ENCODE data around the gene SLAMF7.

Gene SLAMF7

GRCh38 chr1:160759740-160760139, 20.7 kb downstream of the SLAMF7 start:
- no peak for TF ChIP-seq ZNF274 (IDR thresholded peaks at IDR 0.05; ENCODE audit: low read depth, low read length)
- no peak overlapping the region for H3K4me3 ChIP-seq (ENCODE audit: low read length)

- TF ChIP-seq ZNF274 (IDR thresholded peaks at IDR 0.05; ENCODE audit: low read depth, low read length) = no peak
- no peak overlapping the region for H3K4me3 ChIP-seq (ENCODE audit: low read length)
These were observed 22.0 kb downstream of the SLAMF7 start for GRCh38 chr1:160761046-160761445.

GRCh38 chr1:160761886-160762285, 22.8 kb downstream of the SLAMF7 start:
- TF ChIP-seq ZNF274 (IDR thresholded peaks at IDR 0.05; ENCODE audit: low read depth, low read length) = no peak
- no peak overlapping the region for H3K4me3 ChIP-seq (ENCODE audit: low read length)

GRCh38 chr1:160763993-160764392, 24.9 kb downstream of the SLAMF7 start:
- no peak for TF ChIP-seq ZNF274 (IDR thresholded peaks at IDR 0.05; ENCODE audit: low read depth, low read length)
- no peak overlapping the region for H3K4me3 ChIP-seq (ENCODE audit: low read length)

GRCh38 chr1:160767395-160768294, 28.6 kb downstream of the SLAMF7 start:
- peak overlapping the region; percentile 52; the same call in 1 of the 2 replicates for H3K4me3 ChIP-seq (ENCODE audit: low read length)
- no peak for TF ChIP-seq ZNF274 (IDR thresholded peaks at IDR 0.05; ENCODE audit: low read depth, low read length)

DNA sequence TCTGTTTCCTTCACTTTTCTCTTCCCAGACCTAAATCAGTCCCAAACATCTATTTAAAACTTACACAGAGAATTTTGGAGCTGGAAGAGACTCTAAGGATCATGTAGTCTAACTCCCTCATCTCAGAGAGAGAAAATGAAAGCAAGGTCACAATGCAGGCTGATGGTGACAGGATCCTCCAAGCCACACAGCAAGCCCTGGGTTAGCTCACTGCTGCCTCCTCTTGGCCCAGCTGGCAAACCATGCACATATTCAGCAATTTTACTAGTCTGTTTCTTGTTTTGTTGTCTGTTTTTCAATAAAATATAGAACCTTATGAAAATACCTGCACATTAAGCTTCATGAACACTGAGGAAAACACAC, 29.2 kb downstream of the SLAMF7 start:
- peak overlapping the region; percentile 52; the same call in 1 of the 2 replicates for H3K4me3 ChIP-seq (ENCODE audit: low read length)
- TF ChIP-seq ZNF274 (IDR thresholded peaks at IDR 0.05; ENCODE audit: low read depth, low read length) = no peak

- TF ChIP-seq ZNF274 (IDR thresholded peaks at IDR 0.05; ENCODE audit: low read depth, low read length) = no peak
- H3K4me3 ChIP-seq (ENCODE audit: low read length) = no peak overlapping the region
These were observed 33.3 kb downstream of the SLAMF7 start for GRCh38 chr1:160772331-160772730.

DNA sequence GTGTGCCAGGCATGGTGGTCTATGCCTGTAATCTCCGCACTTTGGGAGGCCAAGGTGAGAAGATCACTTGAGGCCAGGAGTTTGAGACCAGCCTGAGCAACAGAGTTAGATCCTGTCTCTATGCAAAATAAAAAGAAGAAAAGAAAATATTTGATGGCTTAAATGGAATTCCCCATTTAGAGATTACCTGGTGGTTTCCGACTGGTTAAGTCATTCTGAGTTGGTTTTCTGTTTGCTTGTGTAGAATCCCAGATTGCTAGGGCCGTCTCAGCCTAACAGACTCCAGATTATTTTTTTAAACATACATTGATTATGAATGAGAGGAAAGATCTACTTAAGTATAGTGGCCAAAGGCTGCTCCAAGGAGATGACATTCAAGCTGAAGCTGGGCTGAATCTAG, 34.0 kb downstream of the SLAMF7 start:
- H3K4me3 ChIP-seq (ENCODE audit: low read length) = no peak overlapping the region
- TF ChIP-seq ZNF274 (IDR thresholded peaks at IDR 0.05; ENCODE audit: low read depth, low read length) = no peak

GRCh38 chr1:160774886-160775719, 36.1 kb downstream of the SLAMF7 start:
- H3K4me3 ChIP-seq (ENCODE audit: low read length) = no peak overlapping the region
- TF ChIP-seq ZNF274 (IDR thresholded peaks at IDR 0.05; ENCODE audit: low read depth, low read length) = no peak

- no peak for TF ChIP-seq ZNF274 (IDR thresholded peaks at IDR 0.05; ENCODE audit: low read depth, low read length)
- H3K4me3 ChIP-seq (ENCODE audit: low read length) = no peak overlapping the region
These were observed 37.1 kb downstream of the SLAMF7 start for GRCh38 chr1:160776178-160776577.

DNA sequence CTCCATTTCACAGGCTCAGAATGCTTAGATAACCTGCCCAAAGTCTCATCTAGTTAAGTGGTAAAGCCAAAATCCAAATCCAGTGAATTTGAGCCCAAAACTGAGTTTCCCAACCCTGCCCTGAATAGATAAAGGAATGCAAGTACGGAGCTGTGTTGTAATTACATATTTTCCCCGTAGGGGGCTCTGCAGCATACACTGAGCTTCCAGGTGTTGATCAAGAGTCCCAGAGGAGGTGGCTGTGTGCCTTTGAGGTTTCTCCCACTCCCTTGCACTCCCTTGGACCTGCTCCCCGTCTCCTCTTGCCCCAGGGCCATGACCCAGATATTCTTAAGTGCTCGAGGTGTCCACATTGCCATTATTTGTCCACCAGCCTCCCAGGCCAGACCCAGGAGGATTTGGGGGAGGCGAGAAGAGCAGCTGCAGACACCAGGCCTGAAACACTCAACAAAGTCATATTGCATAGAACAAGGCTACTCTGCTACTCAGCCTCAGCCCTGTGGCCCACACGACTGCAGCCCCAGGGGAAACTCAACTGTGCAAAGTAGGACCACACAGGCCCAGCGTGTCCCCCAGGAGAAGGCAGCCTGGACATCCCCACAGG, 38.5 kb downstream of the SLAMF7 start:
- no peak overlapping the region for H3K4me3 ChIP-seq (ENCODE audit: low read length)
- no peak for TF ChIP-seq ZNF274 (IDR thresholded peaks at IDR 0.05; ENCODE audit: low read depth, low read length)

- no peak overlapping the region for H3K4me3 ChIP-seq (ENCODE audit: low read length)
- no peak for TF ChIP-seq ZNF274 (IDR thresholded peaks at IDR 0.05; ENCODE audit: low read depth, low read length)
These were observed 39.9 kb downstream of the SLAMF7 start for GRCh38 chr1:160778976-160779375.

DNA sequence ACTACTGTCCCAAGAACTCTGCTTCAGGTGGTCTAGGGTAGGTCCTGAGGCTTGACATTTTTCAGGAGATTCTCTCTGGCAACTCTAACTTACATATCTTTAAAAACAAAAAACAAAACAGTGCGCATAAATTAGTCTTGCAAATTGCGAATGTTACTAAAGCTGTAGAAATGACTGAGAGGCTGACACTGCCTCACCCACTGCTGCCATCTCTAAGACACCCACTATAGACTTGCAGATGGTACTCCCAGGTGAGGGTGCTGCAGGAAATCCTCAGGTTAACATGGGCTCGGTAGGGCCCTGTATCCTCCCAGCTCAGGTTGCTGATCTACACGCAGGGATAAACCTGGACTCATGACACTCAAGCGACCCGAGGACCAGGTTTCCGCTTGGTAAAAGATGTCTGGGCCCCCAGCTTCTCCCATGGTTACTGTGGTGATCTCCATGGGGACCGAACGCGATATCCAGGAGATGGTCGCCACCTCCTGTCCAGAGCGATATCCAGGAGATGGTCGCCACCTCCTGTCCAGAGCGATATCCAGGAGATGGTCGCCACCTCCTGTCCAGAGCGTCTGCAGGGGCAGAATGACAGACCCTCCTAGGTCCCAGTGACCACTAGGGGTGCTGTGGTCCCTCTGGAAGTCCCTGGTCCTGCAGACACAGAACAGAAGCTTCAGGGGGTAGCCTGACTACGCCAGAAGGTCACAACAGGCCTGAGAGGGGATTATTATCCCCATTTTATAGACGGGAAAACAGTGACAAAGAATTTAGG, 40.8 kb downstream of the SLAMF7 start:
- no peak for TF ChIP-seq ZNF274 (IDR thresholded peaks at IDR 0.05; ENCODE audit: low read depth, low read length)
- no peak overlapping the region for H3K4me3 ChIP-seq (ENCODE audit: low read length)

GRCh38 chr1:160780398-160780755, 41.3 kb downstream of the SLAMF7 start:
- no peak overlapping the region for H3K4me3 ChIP-seq (ENCODE audit: low read length)
- TF ChIP-seq ZNF274 (IDR thresholded peaks at IDR 0.05; ENCODE audit: low read depth, low read length) = no peak

Measured in GM08714 (cell line).